HepG2 (cell line): Measurements from ENCODE around the gene GON4L. TPM values are rescaled to one million over a fixed set of nuclear protein-coding genes. Genes with fewer than 3 reads are reported as not detected.

Experiments used
- ATAC-seq: fragments of 200-7000 bp; cut with Tn5 transposase; 3 replicates; pipeline ENCODE4 v1.9.1; 2020; ENCODE audit warnings: mild to moderate bottlenecking, moderate library complexity
- BruUV-seq: library from RNA; stranded (reverse); fragments of 400-500 nt; replicated peaks from 2 replicates; lab custom pipeline; 2021; lab: Mats Ljungman, UMichigan
- CTCF ChIA-PET: fragments of 300-600 bp; formaldehyde crosslinking; extraction: SDS; loops from one replicate; lab custom pipeline; 2021; ENCODE audit warnings: low total read pairs, inconsistent platforms, low intra/inter-chr PET ratio; lab: Yijun Ruan, JAX
- POLR2A ChIA-PET: fragments of 350-600 bp; sonication (Branson Sonifier 250); formaldehyde crosslinking; loops from one replicate; lab custom pipeline; 2020; ENCODE audit warnings: antibody characterized with exemption, inconsistent platforms; lab: Yijun Ruan, JAX
- DNase-seq: peaks from one replicate; pipeline ENCODE4 v3.0.0-alpha.2; 2015; ENCODE audit warnings: low spot score
- FAIRE-seq: peaks from 3 replicates; lab custom pipeline; 2011; peaks lifted over from hg19 to GRCh38; lab: Jason Lieb, UNC
- H2AFZ ChIP-seq: one replicate; pipeline ENCODE4 v1.6.1; 2011; ENCODE audit warnings: low read length, inconsistent platforms
- H3K27ac ChIP-seq: fragments of 300-600 bp; 3 replicates; pipeline ENCODE4 v1.8.0; 2011; ENCODE audit warnings: mixed run types, mild to moderate bottlenecking, mixed read lengths, low read length, inconsistent platforms; ENCODE audit not compliant: insufficient read depth; ENCODE audit errors: extremely low read length
- H3K27me3 ChIP-seq, 2 experiments: fragments of 200-600 bp in 1 of 2; 2 replicates in 1 of 2; 3 replicates in 1 of 2; pipeline versions ENCODE4 v1.6.0 to v1.8.0; 2011; ENCODE audit warnings: low read length in 2 of 2, mild to moderate bottlenecking in 2 of 2, moderate library complexity in 2 of 2, inconsistent platforms in 1 of 2; ENCODE audit not compliant: insufficient read depth in 2 of 2, control insufficient read depth in 1 of 2
- H3K36me3 ChIP-seq, 2 experiments: fragments of 200-600 bp in 1 of 2; replicated peaks in 1 of 2; 2 replicates in 1 of 2; 3 replicates in 1 of 2; pipeline versions ENCODE4 v1.5.1 to v1.8.0; 2011; ENCODE audit warnings: low read length in 2 of 2, inconsistent platforms in 1 of 2; ENCODE audit not compliant: insufficient read depth in 2 of 2, control insufficient read depth in 1 of 2
- H3K4me1 ChIP-seq: 2 replicates; pipeline ENCODE4 v1.5.1; 2012; ENCODE audit warnings: low read length, inconsistent platforms; ENCODE audit not compliant: insufficient read depth
- H3K4me2 ChIP-seq: 2 replicates; pipeline ENCODE4 v1.6.0; 2011; ENCODE audit warnings: low read depth, low read length, inconsistent platforms
- H3K4me3 ChIP-seq, 3 experiments: fragments of 200-600 bp in 1 of 3; sonication (generic), shearing (Covaris generic) in 1 of 3; replicated peaks in 1 of 3; 2 replicates each; pipeline ENCODE4 v1.5.1; 2011 to 2016; ENCODE audit warnings: low read length in 3 of 3, inconsistent platforms in 2 of 3, low read depth in 2 of 3, mild to moderate bottlenecking in 2 of 3, control low read depth in 1 of 3, mixed read lengths in 1 of 3; ENCODE audit not compliant: insufficient read depth in 1 of 3
- H3K79me2 ChIP-seq: one replicate; pipeline ENCODE4 v1.6.1; 2011; ENCODE audit warnings: low read length, inconsistent platforms; ENCODE audit not compliant: insufficient read depth
- H3K9ac ChIP-seq: 2 replicates; pipeline ENCODE4 v1.6.0; 2011; ENCODE audit warnings: mild to moderate bottlenecking, low read depth, low read length, inconsistent platforms; ENCODE audit not compliant: insufficient read depth
- H3K9me3 ChIP-seq: 2 replicates; pipeline ENCODE4 v1.5.1; 2012; ENCODE audit warnings: mild to moderate bottlenecking, low read length
- H4K20me1 ChIP-seq: 2 replicates; pipeline ENCODE4 v1.6.0; 2011; ENCODE audit warnings: inconsistent platforms, mild to moderate bottlenecking, low read length, moderate library complexity; ENCODE audit not compliant: insufficient read depth
- BHLHE40 ChIP-seq: IDR thresholded peaks from 2 replicates; pipeline ENCODE4 v1.6.1; 2011; ENCODE audit warnings: low read length, improper control_type of control experiment
- CEBPB ChIP-seq: IDR thresholded peaks from 2 replicates; pipeline ENCODE4 v1.6.1; 2011; ENCODE audit warnings: low read depth, low read length, improper control_type of control experiment, borderline replicate concordance
- CSRNP2 ChIP-seq: sonication (generic); formaldehyde crosslinking; conservative IDR thresholded peaks from 2 replicates; pipeline ENCODE4 v1.8.0; 2022; ENCODE audit warnings: low read depth, missing genetic modification reagents
- FOXP4 ChIP-seq: sonication (generic); formaldehyde crosslinking; IDR thresholded peaks from 2 replicates; pipeline ENCODE4 v1.4.0; 2020; ENCODE audit warnings: missing genetic modification reagents
- HNRNPUL1 ChIP-seq: fragments of 200-400 bp; formaldehyde crosslinking; IDR thresholded peaks from 2 replicates; pipeline ENCODE4 v1.6.1; 2017; ENCODE audit warnings: low read depth, mild to moderate bottlenecking, low read length, moderate library complexity
- MEIS2 ChIP-seq: sonication (generic); formaldehyde crosslinking; IDR thresholded peaks from 2 replicates; pipeline ENCODE4 v1.9.0; 2021; ENCODE audit warnings: mild to moderate bottlenecking, missing genetic modification reagents
- PAX8 ChIP-seq: sonication (generic); formaldehyde crosslinking; IDR thresholded peaks from 2 replicates; pipeline ENCODE4 v1.8.0; 2022; ENCODE audit warnings: mild to moderate bottlenecking, missing genetic modification reagents, borderline replicate concordance
- PCBP1 ChIP-seq: fragments of 200-400 bp; formaldehyde crosslinking; IDR thresholded peaks from 2 replicates; pipeline ENCODE4 v1.6.1; 2017; ENCODE audit warnings: mild to moderate bottlenecking, low read depth, low read length, borderline replicate concordance
- POLR2A ChIP-seq, 2 experiments: IDR thresholded peaks; 2 replicates each; pipeline ENCODE4 v1.6.1; 2011; ENCODE audit warnings: low read depth in 2 of 2, low read length in 2 of 2, mild to moderate bottlenecking in 1 of 2, moderate library complexity in 1 of 2; ENCODE audit not compliant: insufficient read depth in 1 of 2
- RBFOX2 ChIP-seq: fragments of 200-400 bp; formaldehyde crosslinking; IDR thresholded peaks from 2 replicates; pipeline ENCODE4 v1.6.1; 2017; ENCODE audit warnings: low read depth, mild to moderate bottlenecking, low read length
- TBX3 ChIP-seq: fragments of 450-650 bp; IDR thresholded peaks from 2 replicates; pipeline ENCODE4 v1.6.1; 2017; ENCODE audit warnings: antibody characterized with exemption, mild to moderate bottlenecking, inconsistent platforms, borderline replicate concordance
- ZBTB38 ChIP-seq: sonication (generic); formaldehyde crosslinking; IDR thresholded peaks from 2 replicates; pipeline ENCODE4 v1.5.1; 2020; ENCODE audit warnings: mild to moderate bottlenecking, missing genetic modification reagents
- ZNF234 ChIP-seq: sonication (generic); formaldehyde crosslinking; conservative IDR thresholded peaks from 2 replicates; pipeline ENCODE4 v1.5.1; 2020; ENCODE audit warnings: mild to moderate bottlenecking, missing genetic modification reagents
- WGBS: methylation state at CpG from one replicate; pipeline ENCODE4 v1.1.6; 2017; ENCODE audit warnings: low lambda C conversion rate; 5-methylcytosine and 5-hydroxymethylcytosine counted together
- in situ Hi-C: cut with HindIII; loops from 2 replicates; pipeline ENCODE4 v1.10.0; 2017; ENCODE audit warnings: low pct_unique_long_range_greater_than_20kb; ENCODE audit not compliant: extremely low pct_ligation_motif_present
- intact Hi-C: fragments of 100-400 bp; cut with micrococcal nuclease; formaldehyde crosslinking; loops from one replicate; pipeline ENCODE4 v1.10.0; 2022; ENCODE audit not compliant: unreplicated experiment
- polyA plus RNA-seq, 8 experiments: library from polyadenylated mRNA; depleted of rRNA in 3 of 8; stranded (reverse) in 7 of 8; unstranded in 1 of 8; fragments of >200 nt; fragmentation: Illumina TruSeq in 4 of 8; extraction: Trizol in 4 of 8; gene quantifications; 2 replicates each; pipeline versions ENCODE4 v1.2.1 to v1.2.3, GENCODE V29; 2011 to 2016; ENCODE audit warnings: low read depth in 4 of 8, missing spikeins in 1 of 8, mixed read lengths in 1 of 8; ENCODE audit not compliant: insufficient read depth in 1 of 8
- total RNA-seq, 5 experiments: library from RNA; depleted of rRNA; stranded (reverse); fragments of >200 nt; fragmentation: Illumina TruSeq; extraction: Trizol; gene quantifications; 2 replicates each; pipeline ENCODE4 v1.2.3, GENCODE V29; 2016; ENCODE audit warnings: low read depth in 1 of 5

The GON4L gene
- total and polyA plus RNA-seq, 2 of the 13 experiments (the other 11 are each of a cell fraction or from before 2014, with no cell fraction given): 14.6 to 19.6 TPM

- H3K4me1 ChIP-seq: no peaks in the 10 kb centered on the region
- no peak overlapping the region for H3K4me2 ChIP-seq
- no peak overlapping the region for H3K27ac ChIP-seq
- WGBS: 98% methylated on average over 4 of the region's 4 CpGs
- no peak for DNase-seq
- H3K9ac ChIP-seq: no peak overlapping the region
- intact Hi-C loops: no loop called here
- no peaks in the 10 kb centered on the region for H4K20me1 ChIP-seq
- no peaks in the 10 kb centered on the region for H3K9me3 ChIP-seq
- CTCF ChIA-PET: no interaction called here
- no peaks in the 10 kb centered on the region for H3K79me2 ChIP-seq
- peaks cover 10 to 51% of the 10 kb centered on the region in 2 experiments for H3K36me3 ChIP-seq
- POLR2A ChIA-PET: no interaction called here
- in situ Hi-C loops: no loop called here
- TF ChIP-seq HNRNPUL1 (no peak), CEBPB (peak; percentile 53; the same call in 1 of the 2 replicates)
- no peak overlapping the region for H3K4me3 ChIP-seq
- BruUV-seq: no TSS peak
- no peak for FAIRE-seq
- H2AFZ ChIP-seq: no peak overlapping the region
- no peaks in the 10 kb centered on the region for H3K27me3 ChIP-seq
- no peak for ATAC-seq
These were observed 80.6 kb downstream of the GON4L start for GRCh38 chr1:155776414-155776813.

- TF ChIP-seq PAX8 (CRISPR knock-in tag) (no peak), FOXP4 (CRISPR knock-in tag) (no peak), CSRNP2 (CRISPR knock-in tag) (no peak), MEIS2 (CRISPR knock-in tag) (no peak), POLR2A (IDR thresholded peaks at IDR 0.05; ENCODE audit: insufficient read depth in 1 of 2, low read depth in 2 of 2, low read length in 2 of 2) (no peak), ZNF234 (CRISPR knock-in tag) (no peak), RBFOX2 (no peak), BHLHE40 (no peak), ZBTB38 (CRISPR knock-in tag) (no peak), PCBP1 (no peak), TBX3 (no peak)
- TF ChIP-seq, all 625 proteins: peak for 0
- Histone ChIP-seq H3K36me3 (peaks cover 14 to 69% of the 10 kb centered on the region in 2 experiments), H4K20me1 (no peaks in the 10 kb centered on the region), H2AFZ (no peak overlapping the region), H3K27ac (no peak overlapping the region), H3K9me3 (no peaks in the 10 kb centered on the region), H3K4me3 (no peak overlapping the region), H3K4me2 (no peak overlapping the region), H3K4me1 (no peaks in the 10 kb centered on the region), H3K9ac (no peak overlapping the region), H3K27me3 (no peaks in the 10 kb centered on the region), H3K79me2 (no peaks in the 10 kb centered on the region)
- intact Hi-C loops: no loop called here
- FAIRE-seq: no peak
- 99% methylated on average over 2 of the region's 2 CpGs for WGBS
- in situ Hi-C loops: no loop called here
- ATAC-seq: no peak
- ChIA-PET CTCF (no interaction called here), POLR2A (no interaction called here)
- no peak for DNase-seq
- BruUV-seq: TSS peak; percentile 40
These were observed 83.8 kb downstream of the GON4L start for GRCh38 chr1:155773221-155773620.
